Pulmonary artery endothelial cell (primary cell): ENCODE data around the gene SOX1. TPM values are rescaled to one million over a fixed set of nuclear protein-coding genes. Genes with fewer than 3 reads are reported as not detected.

Experiments used
- DNase-seq: peaks from one replicate; pipeline ENCODE4 v3.0.0-alpha.2; 2011; ENCODE audit warnings: low read depth, low spot score
- total RNA-seq: library from RNA; depleted of rRNA; stranded (reverse); fragments of >200 nt; gene quantifications from 2 replicates; pipeline ENCODE4 v1.2.3, GENCODE V29; 2014

Gene SOX1
- not detected in 2 replicates for total RNA-seq

- no peak for DNase-seq
Observed at GRCh38 chr13:112067116-112067741, at the start of gene SOX1. TSS of gene SOX1 (plus strand) at chr13:112067149. CDS start at chr13:112067659, 510 bp downstream.

- DNase-seq = no peak
Observed at GRCh38 chr13:112024577-112024976, 42.4 kb upstream of the SOX1 start.

DNA sequence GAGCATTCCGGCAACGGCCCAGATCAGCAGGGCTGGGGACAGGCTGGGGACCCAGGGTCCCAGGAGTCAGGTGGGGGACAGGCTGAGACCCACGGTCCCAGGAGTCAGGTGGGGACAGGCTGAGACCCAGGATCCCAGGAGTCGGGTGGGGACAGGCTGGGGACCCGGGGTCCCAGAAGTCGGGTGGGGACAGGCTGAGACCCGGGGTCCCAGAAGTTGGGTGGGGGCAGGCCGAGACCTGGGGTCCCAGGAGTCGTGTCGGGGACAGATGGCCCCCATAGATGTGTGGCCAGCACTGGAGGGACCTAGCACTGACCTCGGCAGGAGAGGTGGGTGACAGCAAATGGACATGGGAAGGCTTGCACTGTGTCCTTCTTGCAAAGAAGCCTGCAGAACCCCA is 39.7 kb upstream of the SOX1 start:
- DNase-seq = no peak

DNA sequence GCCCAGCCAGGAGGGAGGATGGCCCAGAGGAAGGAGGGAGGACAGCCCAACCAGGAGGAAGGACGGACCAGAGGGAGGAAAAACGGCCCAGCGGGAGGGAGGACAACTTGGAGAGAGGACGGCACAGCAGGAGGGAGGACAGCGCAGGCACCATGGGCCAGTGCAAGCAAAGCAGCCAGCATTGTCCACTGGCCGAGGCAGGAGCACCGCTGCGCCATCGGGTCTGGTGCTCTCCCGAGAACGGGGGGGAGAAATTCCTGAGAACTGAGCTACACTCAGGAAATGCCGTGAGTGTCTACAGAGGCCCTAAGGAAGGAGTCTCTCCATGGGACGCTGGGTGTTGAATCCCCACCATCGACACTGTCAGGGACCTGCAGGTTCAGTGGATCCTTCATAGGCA is 38.5 kb upstream of the SOX1 start:
- DNase-seq = no peak

GRCh38 chr13:112029143-112029542 is 37.8 kb upstream of the SOX1 start:
- DNase-seq = no peak

DNA sequence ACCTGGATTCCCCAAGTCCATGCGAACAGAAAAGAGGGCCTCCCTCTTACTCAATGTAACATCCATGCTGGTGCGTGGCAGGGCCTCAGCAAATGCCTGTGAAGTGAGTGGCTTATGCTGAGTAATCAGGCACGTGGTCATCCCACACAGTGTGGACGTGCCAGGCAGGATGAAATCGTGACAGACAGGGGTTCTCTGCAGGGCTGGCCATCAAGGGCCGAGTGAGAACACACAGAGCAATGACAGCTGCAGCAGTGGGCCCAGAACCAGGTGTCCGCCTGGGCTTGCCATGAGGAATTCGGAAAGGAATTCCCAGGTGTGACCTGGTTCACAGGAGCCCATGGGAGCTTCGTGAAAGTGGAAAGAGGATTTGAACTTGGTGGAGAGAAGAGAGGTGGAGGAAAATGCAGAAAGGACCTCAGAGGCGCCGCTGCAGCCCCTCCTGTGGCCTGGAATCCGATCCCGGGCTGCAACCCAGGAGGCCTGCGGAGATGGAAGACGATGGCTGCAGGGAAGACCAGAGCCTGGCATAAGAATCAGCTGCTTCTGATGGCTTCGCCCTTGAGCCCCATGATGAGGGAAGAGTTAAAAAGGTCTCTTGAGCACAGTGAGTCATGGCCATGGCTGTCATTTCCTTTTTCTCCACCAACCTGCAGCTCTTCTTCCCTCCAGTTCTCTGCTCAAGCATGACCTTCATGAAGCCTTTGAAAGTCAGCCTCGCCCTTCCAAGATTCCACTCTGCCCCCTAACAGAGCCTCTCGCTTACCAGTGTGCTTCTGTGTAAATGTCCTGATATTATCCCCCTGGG is 34.6 kb upstream of the SOX1 start:
- no peak for DNase-seq

- DNase-seq = no peak
Observed at GRCh38 chr13:112034231-112034630, 32.7 kb upstream of the SOX1 start.

- DNase-seq = no peak
Observed at GRCh38 chr13:112034846-112035245, 32.1 kb upstream of the SOX1 start.

- DNase-seq = no peak
Observed at GRCh38 chr13:112042496-112042895, 24.5 kb upstream of the SOX1 start.

DNA sequence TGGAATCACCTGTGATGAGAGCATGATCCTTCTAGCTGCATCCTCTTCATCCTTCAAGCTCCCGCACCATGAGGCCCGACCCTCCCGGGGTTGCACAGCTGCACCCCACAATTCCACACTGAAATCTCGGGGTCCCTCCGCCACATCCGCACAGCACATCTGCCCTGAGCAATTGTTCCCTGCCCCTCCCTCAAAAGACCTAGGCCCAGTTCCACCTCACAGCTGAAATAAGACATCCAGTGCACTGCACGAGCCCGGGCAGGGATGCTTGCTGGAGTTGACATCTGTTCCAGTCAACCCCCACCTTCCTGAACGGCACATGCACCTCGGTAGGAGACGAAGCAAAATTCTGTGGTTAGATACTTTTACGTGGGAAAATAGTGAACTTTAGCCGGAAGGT is 14.7 kb upstream of the SOX1 start:
- DNase-seq = no peak

- DNase-seq = no peak
Observed at GRCh38 chr13:112053167-112053743, 13.7 kb upstream of the SOX1 start.

DNA sequence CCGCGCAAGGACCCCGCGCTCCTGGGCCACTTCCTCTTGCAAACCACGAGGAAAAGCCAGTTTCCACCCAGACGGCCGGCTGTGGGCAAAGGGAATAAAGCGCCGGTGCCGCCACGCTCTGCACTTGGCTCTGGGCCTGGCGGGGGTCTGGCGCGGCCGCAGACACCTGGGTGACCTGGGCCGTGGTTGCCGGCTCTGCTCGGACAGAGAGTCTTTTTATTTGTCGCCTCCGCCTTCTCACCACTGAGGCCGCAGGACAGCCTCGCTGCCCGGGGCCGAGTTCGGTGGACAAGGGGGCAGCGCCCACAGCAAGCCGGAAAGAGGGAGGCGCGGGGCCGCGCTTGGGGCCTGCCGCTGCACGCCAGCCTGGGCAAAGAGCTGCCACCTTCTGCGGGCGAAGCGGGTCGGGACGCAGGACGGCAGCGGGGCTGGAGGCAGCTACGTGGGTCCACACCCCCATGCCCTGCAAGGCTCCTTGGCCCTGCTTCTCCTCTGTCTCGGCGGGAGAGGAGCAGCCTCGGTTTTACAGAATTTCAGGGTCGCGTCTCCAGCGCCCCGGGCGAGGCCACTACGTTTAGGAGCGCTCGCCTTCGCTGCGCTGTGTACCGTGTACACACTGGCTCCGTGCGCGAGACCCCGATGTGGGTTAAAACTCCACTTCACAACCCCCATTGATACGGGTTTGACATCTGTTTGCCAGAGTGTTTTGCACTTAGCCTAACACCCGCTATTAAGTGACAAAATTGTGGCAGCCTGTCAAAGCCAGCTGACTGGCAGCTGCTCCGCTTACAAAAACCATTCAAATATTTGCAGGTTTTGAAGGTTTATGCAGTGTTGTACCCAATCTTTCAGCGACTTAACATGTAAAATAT is 13.0 kb upstream of the SOX1 start:
- no peak for DNase-seq

GRCh38 chr13:112054616-112055015 is 12.3 kb upstream of the SOX1 start:
- DNase-seq = no peak

- no peak for DNase-seq
Observed at GRCh38 chr13:112055036-112055914, 11.7 kb upstream of the SOX1 start.

GRCh38 chr13:112055915-112056269 is 11.1 kb upstream of the SOX1 start:
- no peak for DNase-seq

DNA sequence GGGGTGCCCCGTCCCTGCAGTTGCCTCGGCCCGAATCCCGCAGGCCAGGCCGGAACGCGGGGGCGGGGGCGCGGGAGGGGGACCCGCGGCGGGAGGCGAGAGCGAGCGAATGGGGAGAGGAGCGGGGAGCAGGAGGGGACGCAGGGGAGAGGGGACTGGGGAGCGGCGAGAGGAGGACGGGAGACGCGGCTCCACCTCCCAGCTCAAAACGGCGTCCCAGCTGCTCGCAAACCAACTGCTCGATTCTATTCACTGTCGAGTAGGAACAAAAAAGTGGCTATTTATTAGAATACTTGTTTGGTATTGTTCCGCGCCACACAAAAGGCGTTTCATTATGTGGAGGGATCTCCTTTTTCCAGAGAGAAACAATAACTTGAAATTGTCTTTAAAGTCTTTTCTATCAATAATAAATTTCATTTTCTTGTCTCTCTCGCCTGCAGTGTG is 10.6 kb upstream of the SOX1 start:
- no peak for DNase-seq

DNA sequence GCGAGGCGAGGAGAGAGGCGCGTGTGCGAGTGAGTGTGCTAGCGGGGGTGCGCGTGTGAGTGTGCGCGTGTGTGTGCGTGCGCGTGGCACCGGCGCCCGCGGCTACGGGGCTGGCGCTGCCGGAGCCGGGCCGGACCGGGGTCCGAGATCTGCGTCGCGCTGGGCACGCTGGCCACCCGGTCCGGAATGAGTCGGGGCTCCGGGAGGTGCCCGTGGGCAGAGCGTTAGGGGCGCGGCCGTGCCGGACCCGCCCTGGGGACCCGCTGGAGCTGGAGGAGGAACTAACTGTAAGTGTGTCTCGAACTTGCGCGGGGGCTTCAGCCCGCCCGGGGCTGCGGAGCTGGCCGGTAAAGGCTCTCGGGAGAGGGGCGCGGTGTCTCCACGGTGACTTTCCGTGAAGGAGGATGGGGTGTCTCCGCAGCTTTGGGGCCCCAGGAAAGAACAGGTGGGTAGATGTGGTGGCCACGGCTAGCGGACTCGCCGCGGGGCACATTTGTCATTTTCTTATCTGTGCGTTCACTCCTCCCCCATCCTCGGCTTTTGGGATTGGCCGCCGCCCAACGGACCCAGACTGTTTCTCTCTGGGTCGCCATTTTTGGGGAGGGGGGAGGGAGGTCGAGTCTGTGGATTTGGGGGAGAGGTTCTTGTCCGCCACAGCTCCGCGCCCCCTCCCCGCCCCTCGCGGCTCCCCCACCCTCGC is 10.1 kb upstream of the SOX1 start:
- DNase-seq = no peak

DNA sequence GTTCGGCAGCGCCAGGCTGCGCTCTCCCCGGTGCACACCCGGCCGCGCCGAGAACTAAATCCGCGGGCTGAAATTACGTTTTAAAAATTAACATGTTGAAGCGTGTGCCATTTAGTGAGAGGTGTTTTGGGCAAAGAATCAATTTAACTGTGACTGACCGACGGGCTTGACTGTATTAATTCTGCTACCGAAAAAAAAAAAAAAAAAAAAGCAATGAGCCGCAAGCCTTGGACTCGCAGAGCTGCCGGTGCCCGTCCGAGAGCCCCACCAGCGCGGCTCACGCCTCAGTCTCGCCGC is 9.6 kb upstream of the SOX1 start:
- DNase-seq = no peak

GRCh38 chr13:112057736-112058518 is 9.0 kb upstream of the SOX1 start:
- no peak for DNase-seq

GRCh38 chr13:112058519-112058873 is 8.5 kb upstream of the SOX1 start:
- no peak for DNase-seq
